ENCODE results near the gene SUN1. TPM values are rescaled to one million over a fixed set of nuclear protein-coding genes. Genes with fewer than 3 reads are reported as not detected.
A peak's percentile ranks its signal among the peaks of the same experiment; 100 is the strongest.
"Not testable (repeated sequence)": the region's sequence is repeated elsewhere in the genome, so short reads cannot be mapped to it uniquely, and the experiment has no call there.

The SUN1 gene
- total and polyA plus RNA-seq, 5 donors from 2014 or later = 46.8 to 90.0 (median 54.4) TPM

GRCh38 chr7:787332-788240 is 44.7 kb upstream of the SUN1 start:
- no peak overlapping the region for H3K4me3 Mint-ChIP-seq
- ATAC-seq (ENCODE audit: low read depth in 2 of 2) (no peak), DNase-seq (no peak)
- Histone ChIP-seq H3K27ac (ENCODE audit: insufficient read depth, low read length, poor library complexity, severe bottlenecking) (no peak overlapping the region), H3K27me3 (ENCODE audit: control insufficient read depth, insufficient read depth, low read length) (no peaks in the 10 kb centered on the region), H3K4me3 (ENCODE audit: low read depth, low read length) (no peak overlapping the region), H3K4me1 (ENCODE audit: control insufficient read depth, insufficient read depth, low read length, poor library complexity, severe bottlenecking) (peaks cover 4% of the 10 kb centered on the region), H3K9me3 (ENCODE audit: control insufficient read depth in 2 of 2, low read length in 2 of 2) (no peaks in the 10 kb centered on the region), H3K36me3 (ENCODE audit: control insufficient read depth, insufficient read depth, low read length) (no peaks in the 10 kb centered on the region)
- H3K27ac Mint-ChIP-seq = peak overlapping the region in 1 of 3 donors; percentile 74
- H3K9me3 Mint-ChIP-seq = no peaks in the 10 kb centered on the region
- peaks cover 3% of the 10 kb centered on the region for H3K36me3 Mint-ChIP-seq
- H3K27me3 Mint-ChIP-seq = no peaks in the 10 kb centered on the region
- peaks cover 0 to 2% (median 0%) of the 10 kb centered on the region in 4 donors for H3K4me1 Mint-ChIP-seq

- Histone ChIP-seq H3K4me3 (ENCODE audit: low read depth, low read length) (no peak overlapping the region), H3K27me3 (ENCODE audit: control insufficient read depth, insufficient read depth, low read length) (no peaks in the 10 kb centered on the region), H3K36me3 (ENCODE audit: control insufficient read depth, insufficient read depth, low read length) (no peaks in the 10 kb centered on the region), H3K9me3 (ENCODE audit: control insufficient read depth in 2 of 2, low read length in 2 of 2) (no peaks in the 10 kb centered on the region), H3K4me1 (ENCODE audit: control insufficient read depth, insufficient read depth, low read length, poor library complexity, severe bottlenecking) (peaks cover 3% of the 10 kb centered on the region), H3K27ac (ENCODE audit: insufficient read depth, low read length, poor library complexity, severe bottlenecking) (no peak overlapping the region)
- H3K36me3 Mint-ChIP-seq = no peaks in the 10 kb centered on the region
- H3K27ac Mint-ChIP-seq = peak overlapping the region in 2 of 3 donors; percentile 26 to 67
- H3K9me3 Mint-ChIP-seq = peaks cover 0 to 1% (median 0%) of the 10 kb centered on the region in 7 donors
- no peak for ATAC-seq (ENCODE audit: low read depth in 2 of 2)
- no peak overlapping the region for H3K4me3 Mint-ChIP-seq
- no peak for DNase-seq
- no peaks in the 10 kb centered on the region for H3K27me3 Mint-ChIP-seq
- peaks cover 0 to under 1% (median 0%) of the 10 kb centered on the region in 4 donors for H3K4me1 Mint-ChIP-seq
Observed at GRCh38 chr7:791519-791918, 40.8 kb upstream of the SUN1 start.

- no peaks in the 10 kb centered on the region for H3K4me1 Mint-ChIP-seq
- H3K4me1 ChIP-seq (ENCODE audit: control insufficient read depth, insufficient read depth, low read length, poor library complexity, severe bottlenecking) = no peaks in the 10 kb centered on the region
- DNase-seq (no peak), ATAC-seq (ENCODE audit: low read depth in 2 of 2) (no peak)
- H3K9me3 Mint-ChIP-seq = peaks cover 0 to 1% (median 0%) of the 10 kb centered on the region in 7 donors
- no peak overlapping the region for H3K4me3 ChIP-seq (ENCODE audit: low read depth, low read length)
- no peaks in the 10 kb centered on the region for H3K36me3 ChIP-seq (ENCODE audit: control insufficient read depth, insufficient read depth, low read length)
- H3K27ac ChIP-seq (ENCODE audit: insufficient read depth, low read length, poor library complexity, severe bottlenecking) = no peak overlapping the region
- no peaks in the 10 kb centered on the region for H3K36me3 Mint-ChIP-seq
- no peaks in the 10 kb centered on the region for H3K27me3 ChIP-seq (ENCODE audit: control insufficient read depth, insufficient read depth, low read length)
- H3K27ac Mint-ChIP-seq = no peak overlapping the region
- H3K9me3 ChIP-seq (ENCODE audit: control insufficient read depth in 2 of 2, low read length in 2 of 2) = no peaks in the 10 kb centered on the region
- no peaks in the 10 kb centered on the region for H3K27me3 Mint-ChIP-seq
- no peak overlapping the region for H3K4me3 Mint-ChIP-seq
Observed at GRCh38 chr7:794207-794606, 38.1 kb upstream of the SUN1 start.

GRCh38 chr7:794671-795329 is 37.5 kb upstream of the SUN1 start:
- no peaks in the 10 kb centered on the region for H3K36me3 Mint-ChIP-seq

GRCh38 chr7:796434-797169 is 35.7 kb upstream of the SUN1 start:
- H3K27me3 Mint-ChIP-seq; H3K9me3 ChIP-seq (ENCODE audit: control insufficient read depth in 2 of 2, low read length in 2 of 2); H3K4me3 Mint-ChIP-seq; H3K27ac ChIP-seq (ENCODE audit: insufficient read depth, low read length, poor library complexity, severe bottlenecking); DNase-seq; ATAC-seq (ENCODE audit: low read depth in 2 of 2); H3K27me3 ChIP-seq (ENCODE audit: control insufficient read depth, insufficient read depth, low read length); H3K9me3 Mint-ChIP-seq; H3K4me1 Mint-ChIP-seq; H3K36me3 Mint-ChIP-seq; H3K36me3 ChIP-seq (ENCODE audit: control insufficient read depth, insufficient read depth, low read length); H3K4me3 ChIP-seq (ENCODE audit: low read depth, low read length); H3K4me1 ChIP-seq (ENCODE audit: control insufficient read depth, insufficient read depth, low read length, poor library complexity, severe bottlenecking): not testable (repeated sequence)
- H3K27ac Mint-ChIP-seq = peak overlapping the region in 1 of 3 donors; percentile 27

More at GRCh38 chr7:794671-795329, 37.5 kb upstream of the SUN1 start:
- H3K4me3 Mint-ChIP-seq = no peak overlapping the region
- no peaks in the 10 kb centered on the region for H3K36me3 ChIP-seq (ENCODE audit: control insufficient read depth, insufficient read depth, low read length)
- H3K4me1 Mint-ChIP-seq = no peaks in the 10 kb centered on the region
- no peaks in the 10 kb centered on the region for H3K9me3 ChIP-seq (ENCODE audit: control insufficient read depth in 2 of 2, low read length in 2 of 2)
- peaks cover 0 to 1% (median 0%) of the 10 kb centered on the region in 7 donors for H3K9me3 Mint-ChIP-seq
- no peaks in the 10 kb centered on the region for H3K27me3 Mint-ChIP-seq
- no peak overlapping the region for H3K4me3 ChIP-seq (ENCODE audit: low read depth, low read length)
- DNase-seq = no peak
- H3K27ac Mint-ChIP-seq = no peak overlapping the region
- ATAC-seq (ENCODE audit: low read depth in 2 of 2) = no peak
- H3K4me1 ChIP-seq (ENCODE audit: control insufficient read depth, insufficient read depth, low read length, poor library complexity, severe bottlenecking) = no peaks in the 10 kb centered on the region
- H3K27me3 ChIP-seq (ENCODE audit: control insufficient read depth, insufficient read depth, low read length) = no peaks in the 10 kb centered on the region
- no peak overlapping the region for H3K27ac ChIP-seq (ENCODE audit: insufficient read depth, low read length, poor library complexity, severe bottlenecking)

GRCh38 chr7:798921-799470 is 33.3 kb upstream of the SUN1 start:
- H3K27ac Mint-ChIP-seq = no peak overlapping the region
- Histone ChIP-seq H3K9me3 (ENCODE audit: control insufficient read depth in 2 of 2, low read length in 2 of 2) (no peaks in the 10 kb centered on the region), H3K4me3 (ENCODE audit: low read depth, low read length) (no peak overlapping the region), H3K36me3 (ENCODE audit: control insufficient read depth, insufficient read depth, low read length) (no peaks in the 10 kb centered on the region), H3K27ac (ENCODE audit: insufficient read depth, low read length, poor library complexity, severe bottlenecking) (no peak overlapping the region), H3K4me1 (ENCODE audit: control insufficient read depth, insufficient read depth, low read length, poor library complexity, severe bottlenecking) (no peaks in the 10 kb centered on the region), H3K27me3 (ENCODE audit: control insufficient read depth, insufficient read depth, low read length) (no peaks in the 10 kb centered on the region)
- H3K36me3 Mint-ChIP-seq = no peaks in the 10 kb centered on the region
- H3K9me3 Mint-ChIP-seq = peaks cover 0 to 1% (median 0%) of the 10 kb centered on the region in 7 donors
- no peak overlapping the region for H3K4me3 Mint-ChIP-seq
- no peaks in the 10 kb centered on the region for H3K27me3 Mint-ChIP-seq
- H3K4me1 Mint-ChIP-seq = no peaks in the 10 kb centered on the region
- DNase-seq = no peak
- ATAC-seq (ENCODE audit: low read depth in 2 of 2) = no peak

- Histone ChIP-seq H3K27ac (ENCODE audit: insufficient read depth, low read length, poor library complexity, severe bottlenecking) (no peak overlapping the region), H3K4me1 (ENCODE audit: control insufficient read depth, insufficient read depth, low read length, poor library complexity, severe bottlenecking) (no peaks in the 10 kb centered on the region), H3K9me3 (ENCODE audit: control insufficient read depth in 2 of 2, low read length in 2 of 2) (no peaks in the 10 kb centered on the region), H3K4me3 (ENCODE audit: low read depth, low read length) (no peak overlapping the region), H3K36me3 (ENCODE audit: control insufficient read depth, insufficient read depth, low read length) (no peaks in the 10 kb centered on the region), H3K27me3 (ENCODE audit: control insufficient read depth, insufficient read depth, low read length) (no peaks in the 10 kb centered on the region)
- H3K27me3 Mint-ChIP-seq = no peaks in the 10 kb centered on the region
- no peak overlapping the region for H3K27ac Mint-ChIP-seq
- H3K4me1 Mint-ChIP-seq = no peaks in the 10 kb centered on the region
- no peaks in the 10 kb centered on the region for H3K36me3 Mint-ChIP-seq
- H3K4me3 Mint-ChIP-seq = no peak overlapping the region
- peaks cover 0 to 1% (median 0%) of the 10 kb centered on the region in 7 donors for H3K9me3 Mint-ChIP-seq
- DNase-seq = no peak
- no peak for ATAC-seq (ENCODE audit: low read depth in 2 of 2)
Observed at GRCh38 chr7:800692-801091, 31.6 kb upstream of the SUN1 start.
